Adipocyte (in vitro differentiated cells): Measurements from ENCODE around the gene CNTFR.

ENCODE experiments used
- DNase-seq: peaks from one replicate; pipeline ENCODE4 v3.0.0-alpha.2; 2015; ENCODE audit warnings: low read depth
- H3K27me3 ChIP-seq: replicated peaks from 2 replicates; pipeline ENCODE4 v1.7.0; 2013; ENCODE audit warnings: mild to moderate bottlenecking, low read length, moderate library complexity; ENCODE audit not compliant: control insufficient read depth, insufficient read depth
- H3K36me3 ChIP-seq: 2 replicates; pipeline ENCODE4 v1.7.0; 2013; ENCODE audit warnings: low read length, mild to moderate bottlenecking, moderate library complexity; ENCODE audit not compliant: control insufficient read depth, insufficient read depth, severe bottlenecking
- H3K4me1 ChIP-seq: 2 replicates; pipeline ENCODE4 v1.7.0; 2013; ENCODE audit warnings: mild to moderate bottlenecking, low read length, moderate library complexity; ENCODE audit not compliant: control insufficient read depth, insufficient read depth
- H3K4me3 ChIP-seq: 2 replicates; pipeline ENCODE4 v1.7.0; 2013; ENCODE audit warnings: mild to moderate bottlenecking, low read length, moderate library complexity
- H3K9ac ChIP-seq: 2 replicates; pipeline ENCODE4 v1.7.0; 2013; ENCODE audit warnings: mild to moderate bottlenecking, low read length, moderate library complexity
- H3K9me3 ChIP-seq: 2 replicates; pipeline ENCODE4 v1.7.0; 2013; ENCODE audit warnings: mild to moderate bottlenecking, low read length, moderate library complexity; ENCODE audit not compliant: control insufficient read depth

Gene CNTFR

DNA sequence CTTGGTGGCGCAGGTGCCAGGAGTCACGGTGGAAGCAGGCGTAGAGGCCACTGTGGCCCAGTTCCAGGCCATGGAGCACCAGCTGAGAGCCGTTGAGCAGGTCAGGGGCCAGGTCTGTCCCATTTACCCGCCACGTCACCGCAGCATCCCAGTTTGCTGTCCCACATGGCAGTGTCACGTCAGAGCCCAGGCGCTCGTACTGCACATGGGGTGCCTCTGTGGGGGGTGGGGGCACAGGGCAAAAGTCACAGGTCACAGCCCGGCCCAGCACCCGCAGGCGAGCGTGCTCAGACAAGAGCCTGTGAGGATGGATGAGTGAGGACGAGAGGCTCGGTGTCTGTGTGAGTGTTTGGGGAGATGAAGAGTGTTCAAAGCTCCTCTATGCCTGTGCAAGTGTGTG lies 24.9 kb downstream of the CNTFR start:
- H3K9me3 ChIP-seq = peaks cover 3% of the 10 kb centered on the region
- no peak overlapping the region for H3K4me3 ChIP-seq
- no peak overlapping the region for H3K9ac ChIP-seq
- peaks cover 4% of the 10 kb centered on the region for H3K36me3 ChIP-seq
- peaks cover 13% of the 10 kb centered on the region for H3K27me3 ChIP-seq
- peaks cover 11% of the 10 kb centered on the region for H3K4me1 ChIP-seq
- DNase-seq = no peak

DNA sequence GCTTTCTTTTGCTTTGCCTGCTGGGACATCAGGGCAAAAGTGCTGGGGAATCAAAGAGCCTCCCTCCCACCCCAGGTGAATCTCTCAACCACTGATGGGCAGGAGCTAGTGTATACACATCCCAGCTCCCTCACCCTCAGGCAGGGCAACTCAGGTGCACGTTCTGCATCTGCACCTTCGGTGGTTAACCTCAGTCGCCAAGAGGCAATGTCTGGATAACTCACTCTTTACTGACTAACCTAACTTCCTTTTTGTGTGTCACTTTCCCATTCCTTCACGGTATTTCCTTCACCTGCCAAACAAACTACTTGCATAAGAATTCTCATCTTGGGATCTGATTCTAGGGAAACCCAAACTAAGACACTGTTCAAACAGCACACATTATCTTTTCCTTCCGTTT lies 26.3 kb downstream of the CNTFR start:
- no peak for DNase-seq
- H3K4me1 ChIP-seq = peaks cover 16% of the 10 kb centered on the region
- no peak overlapping the region for H3K9ac ChIP-seq
- no peak overlapping the region for H3K4me3 ChIP-seq
- peaks cover 4% of the 10 kb centered on the region for H3K36me3 ChIP-seq
- H3K27me3 ChIP-seq = peaks cover 13% of the 10 kb centered on the region
- peaks cover 3% of the 10 kb centered on the region for H3K9me3 ChIP-seq

DNA sequence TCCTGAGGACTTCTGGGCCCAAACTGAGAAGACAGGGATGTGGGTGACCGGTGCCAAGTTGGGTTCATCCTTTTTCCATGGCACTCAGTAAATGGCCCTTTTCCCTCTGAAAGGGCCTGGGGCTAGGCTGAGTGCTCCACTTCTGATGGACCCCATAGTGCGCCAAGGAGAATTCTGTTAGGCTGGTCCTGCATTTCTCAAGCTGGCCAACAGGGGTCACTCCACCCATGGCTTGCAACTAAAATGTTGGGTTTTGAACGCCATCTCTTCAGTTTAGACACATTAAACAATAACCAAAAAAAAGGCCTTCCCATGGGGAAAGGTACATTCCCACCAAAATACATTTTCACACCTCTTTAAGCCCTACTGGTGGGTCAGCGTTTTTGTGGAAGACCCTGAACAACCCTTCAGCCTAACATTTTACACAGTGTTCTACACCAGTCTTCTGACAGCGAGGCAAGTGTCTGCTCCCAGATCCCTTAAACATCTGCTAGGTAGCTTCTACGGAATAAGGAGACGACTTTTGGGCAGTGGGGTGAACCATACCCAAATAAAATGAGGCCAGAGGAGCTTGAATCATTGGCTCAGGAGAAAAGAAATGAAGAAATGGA lies 27.3 kb downstream of the CNTFR start:
- Histone ChIP-seq H3K27me3 (peaks cover 8% of the 10 kb centered on the region), H3K4me3 (no peak overlapping the region), H3K4me1 (peaks cover 16% of the 10 kb centered on the region), H3K9me3 (peaks cover 3% of the 10 kb centered on the region), H3K36me3 (peaks cover 7% of the 10 kb centered on the region), H3K9ac (no peak overlapping the region)
- DNase-seq = no peak

DNA sequence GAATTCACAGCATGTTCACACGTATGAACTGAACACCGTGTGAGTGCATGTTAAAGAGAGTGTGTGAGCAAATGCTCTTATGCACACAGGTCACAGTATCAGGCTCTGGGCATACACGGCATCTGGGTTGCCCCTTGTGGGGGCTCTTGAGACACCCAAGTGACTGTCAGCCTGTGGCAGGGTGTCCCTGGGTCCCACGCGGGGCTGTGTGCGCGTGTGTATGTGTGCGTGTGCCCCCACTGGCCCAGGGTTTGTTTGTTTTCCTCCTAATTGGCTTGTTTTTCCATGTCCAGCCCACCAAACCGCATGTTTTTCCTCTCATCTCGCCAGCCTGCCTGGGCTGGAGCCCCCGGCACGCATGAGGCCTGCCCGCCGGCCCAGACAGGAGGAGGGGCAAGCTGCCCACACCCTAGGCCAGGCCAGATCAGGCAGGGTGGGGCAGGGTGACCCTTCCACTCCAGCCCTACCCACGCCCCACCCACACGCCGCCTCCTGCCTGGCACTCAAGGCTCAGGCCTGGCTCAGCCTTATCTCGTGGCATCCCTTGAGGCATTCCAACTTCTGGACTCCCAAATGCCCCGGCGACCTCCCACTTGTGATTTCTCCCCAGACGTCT lies 28.8 kb downstream of the CNTFR start:
- Histone ChIP-seq H3K9ac (no peak overlapping the region), H3K36me3 (peaks cover 7% of the 10 kb centered on the region), H3K9me3 (peaks cover 3% of the 10 kb centered on the region), H3K27me3 (no peaks in the 10 kb centered on the region), H3K4me1 (peaks cover 16% of the 10 kb centered on the region), H3K4me3 (no peak overlapping the region)
- no peak for DNase-seq

DNA sequence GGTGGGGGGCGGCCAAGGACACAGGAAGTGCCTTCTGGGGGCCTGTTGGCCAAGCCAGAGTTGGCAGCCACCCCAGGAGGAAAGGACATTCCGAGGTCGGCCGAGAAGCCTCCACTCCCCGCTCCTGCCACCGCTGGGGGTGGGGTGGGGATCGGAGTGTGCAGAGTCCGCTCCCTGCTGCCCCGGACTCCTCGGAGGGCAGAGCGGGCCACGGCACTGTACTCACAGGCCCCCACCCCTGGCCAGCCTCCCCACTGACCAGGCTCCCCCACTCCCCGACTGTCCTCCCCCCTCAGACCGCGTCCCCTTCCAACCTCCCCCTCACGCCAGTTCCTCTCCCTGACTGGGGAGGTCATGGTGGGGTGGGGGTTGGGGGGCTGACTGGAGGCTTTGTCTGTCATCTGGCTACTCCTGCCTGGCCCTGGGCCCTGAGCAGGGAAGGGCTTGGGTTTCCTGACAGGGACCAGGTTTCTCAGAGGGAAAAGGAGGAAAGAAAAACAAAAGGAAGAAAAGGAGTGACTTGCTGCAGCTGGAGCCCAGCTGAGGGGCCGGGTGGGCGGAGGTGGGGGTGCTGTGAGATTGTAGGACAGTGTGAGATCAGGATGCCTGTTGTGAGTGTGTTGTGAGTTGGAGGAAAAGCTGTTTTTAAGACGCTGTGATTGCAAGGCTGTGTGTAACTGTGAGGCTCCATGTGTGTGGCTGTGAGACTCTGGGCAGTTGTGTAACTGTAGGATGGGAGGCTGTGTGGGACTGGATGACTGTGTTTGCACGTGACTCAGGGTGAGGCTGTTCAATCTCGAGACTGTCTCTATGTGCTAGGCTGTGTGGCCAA lies 29.7 kb downstream of the CNTFR start:
- peaks cover 7% of the 10 kb centered on the region for H3K36me3 ChIP-seq
- peak; percentile 65 for DNase-seq
- H3K4me1 ChIP-seq = peaks cover 22% of the 10 kb centered on the region

DNA sequence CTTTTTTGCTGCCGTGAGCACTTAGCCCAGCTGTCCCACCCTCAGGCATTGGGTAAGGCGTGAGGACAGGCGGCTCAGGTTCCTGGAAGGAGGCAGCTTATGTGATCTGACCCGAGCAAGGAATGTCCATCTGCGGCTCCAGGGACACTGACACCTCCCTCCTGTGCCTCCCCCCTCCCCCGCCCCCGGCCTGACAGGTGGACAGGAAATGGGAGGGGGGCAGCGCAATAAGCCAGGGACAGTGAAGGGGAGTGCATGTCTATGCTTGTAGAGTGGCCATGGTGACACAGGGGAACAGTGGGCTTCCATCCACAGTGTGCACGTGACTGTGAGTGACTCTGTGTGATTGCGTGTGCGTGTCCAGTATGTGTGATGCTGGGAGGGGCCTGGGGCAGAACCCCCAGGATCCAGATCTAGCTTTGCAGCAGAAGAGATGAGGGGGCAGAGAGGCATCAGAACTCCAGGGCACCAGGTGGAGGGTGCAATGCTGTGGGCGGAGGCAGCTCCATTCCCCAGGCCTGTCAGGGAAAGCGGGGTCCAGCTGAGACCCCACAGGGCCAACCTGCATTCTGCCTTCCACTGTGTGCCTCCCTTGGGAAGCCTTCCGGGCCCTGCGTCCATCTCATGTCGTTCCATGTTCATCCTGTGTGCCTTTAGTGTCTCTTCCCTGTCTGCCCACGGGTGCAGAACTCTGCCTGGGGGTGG lies 30.5 kb downstream of the CNTFR start:
- H3K27me3 ChIP-seq = peaks cover 2% of the 10 kb centered on the region
- H3K9ac ChIP-seq = no peak overlapping the region
- H3K9me3 ChIP-seq = peaks cover 3% of the 10 kb centered on the region
- H3K4me1 ChIP-seq = peaks cover 22% of the 10 kb centered on the region
- peaks cover 7% of the 10 kb centered on the region for H3K36me3 ChIP-seq
- H3K4me3 ChIP-seq = no peak overlapping the region
- no peak for DNase-seq

More for the DNA sequence above, 29.7 kb downstream of the CNTFR start:
- peaks cover 3% of the 10 kb centered on the region for H3K9me3 ChIP-seq
- H3K27me3 ChIP-seq = peaks cover 2% of the 10 kb centered on the region
- peak overlapping the region; percentile 31 for H3K9ac ChIP-seq
- no peak overlapping the region for H3K4me3 ChIP-seq

DNA sequence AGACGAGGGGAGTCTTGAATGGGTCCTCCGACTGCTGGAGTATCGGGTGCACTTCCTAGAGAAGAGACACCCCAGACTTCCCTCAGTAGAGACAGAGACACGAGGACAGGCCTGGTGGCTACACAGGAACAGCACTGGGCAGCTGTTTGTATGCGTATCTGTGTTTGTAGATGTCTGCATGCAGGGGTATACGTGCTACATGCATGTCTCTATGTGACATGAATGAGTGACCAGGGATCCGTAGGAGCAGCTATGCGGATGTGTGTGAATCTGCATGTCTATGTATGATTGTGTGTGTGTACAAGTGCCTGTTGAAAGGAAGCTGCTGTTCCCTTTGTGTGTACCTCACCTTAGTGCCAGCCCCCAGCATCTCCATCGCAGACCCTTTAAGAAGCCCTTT lies 31.2 kb downstream of the CNTFR start:
- H3K27me3 ChIP-seq = peaks cover 2% of the 10 kb centered on the region
- no peak overlapping the region for H3K9ac ChIP-seq
- peaks cover 3% of the 10 kb centered on the region for H3K9me3 ChIP-seq
- no peak overlapping the region for H3K4me3 ChIP-seq
- H3K36me3 ChIP-seq = peaks cover 7% of the 10 kb centered on the region
- DNase-seq = no peak
- H3K4me1 ChIP-seq = peaks cover 22% of the 10 kb centered on the region

DNA sequence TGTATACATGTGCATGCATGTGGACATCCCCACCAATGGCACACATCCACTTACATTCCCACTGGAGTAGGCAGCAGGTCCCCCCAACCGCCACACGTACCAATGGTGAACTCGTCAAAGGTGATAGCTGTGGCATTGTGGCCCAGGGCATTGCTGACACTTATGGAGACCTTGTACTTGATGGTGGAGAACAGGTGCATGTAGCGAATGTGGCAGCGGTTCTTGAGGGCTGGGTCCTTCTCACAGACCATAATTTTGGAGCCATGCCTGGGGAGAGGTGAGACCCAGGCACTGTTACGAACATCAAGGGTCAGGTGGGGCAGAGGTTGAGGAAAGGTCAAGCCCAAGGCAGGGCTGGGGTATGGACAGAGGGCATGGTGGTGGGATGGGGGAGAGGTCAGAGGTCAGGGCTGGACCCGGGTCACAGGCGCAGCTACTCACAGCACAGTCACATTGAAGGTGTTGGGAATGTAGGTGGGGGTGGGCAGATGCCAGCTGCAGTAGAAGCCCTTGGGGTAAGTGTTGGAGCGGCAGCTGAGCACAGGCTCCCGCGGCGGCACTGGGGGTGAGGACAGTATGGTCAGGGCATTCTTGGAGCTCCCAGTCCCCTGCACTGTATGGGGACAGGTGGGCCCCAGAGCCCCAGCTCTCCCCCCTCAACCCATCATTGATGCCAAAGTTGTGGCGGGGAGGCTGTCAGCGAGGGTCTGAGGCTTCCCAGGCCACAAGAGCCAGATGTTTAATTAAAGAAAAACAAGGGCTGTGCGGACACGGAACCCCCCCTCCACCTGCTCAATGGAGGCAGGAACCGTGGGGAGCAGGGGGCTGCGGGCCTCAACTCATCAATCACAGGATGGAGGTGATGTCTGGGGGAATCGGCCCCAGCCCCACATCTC lies 31.9 kb downstream of the CNTFR start:
- peaks cover 7% of the 10 kb centered on the region for H3K36me3 ChIP-seq
- peaks cover 3% of the 10 kb centered on the region for H3K9me3 ChIP-seq
- peaks cover 22% of the 10 kb centered on the region for H3K4me1 ChIP-seq
- no peak for DNase-seq
- H3K9ac ChIP-seq = no peak overlapping the region
- peaks cover 7% of the 10 kb centered on the region for H3K27me3 ChIP-seq
- H3K4me3 ChIP-seq = no peak overlapping the region

DNA sequence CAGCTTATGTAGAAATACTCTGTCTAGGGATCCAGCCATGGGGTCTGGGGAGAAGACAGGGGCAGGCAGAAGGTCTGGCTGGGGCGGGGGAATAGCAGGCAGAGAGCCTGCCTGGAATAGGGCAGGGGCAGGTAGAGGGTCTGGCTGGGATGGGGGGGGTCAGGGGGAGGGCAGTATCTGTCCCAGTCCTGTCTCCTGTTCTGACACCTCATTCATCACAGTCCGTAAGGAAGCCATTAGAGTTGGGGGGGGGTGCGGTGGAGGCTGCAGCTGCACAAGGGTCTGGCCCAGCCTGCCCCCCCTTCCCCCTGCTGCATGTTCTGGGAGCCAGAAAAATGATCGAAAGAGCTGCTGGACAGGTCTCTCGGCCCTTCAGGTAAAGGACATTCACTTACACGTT lies 32.6 kb downstream of the CNTFR start:
- Histone ChIP-seq H3K9ac (no peak overlapping the region), H3K4me1 (peaks cover 22% of the 10 kb centered on the region), H3K9me3 (no peaks in the 10 kb centered on the region), H3K36me3 (peaks cover 3% of the 10 kb centered on the region), H3K27me3 (peaks cover 7% of the 10 kb centered on the region), H3K4me3 (no peak overlapping the region)
- no peak for DNase-seq

DNA sequence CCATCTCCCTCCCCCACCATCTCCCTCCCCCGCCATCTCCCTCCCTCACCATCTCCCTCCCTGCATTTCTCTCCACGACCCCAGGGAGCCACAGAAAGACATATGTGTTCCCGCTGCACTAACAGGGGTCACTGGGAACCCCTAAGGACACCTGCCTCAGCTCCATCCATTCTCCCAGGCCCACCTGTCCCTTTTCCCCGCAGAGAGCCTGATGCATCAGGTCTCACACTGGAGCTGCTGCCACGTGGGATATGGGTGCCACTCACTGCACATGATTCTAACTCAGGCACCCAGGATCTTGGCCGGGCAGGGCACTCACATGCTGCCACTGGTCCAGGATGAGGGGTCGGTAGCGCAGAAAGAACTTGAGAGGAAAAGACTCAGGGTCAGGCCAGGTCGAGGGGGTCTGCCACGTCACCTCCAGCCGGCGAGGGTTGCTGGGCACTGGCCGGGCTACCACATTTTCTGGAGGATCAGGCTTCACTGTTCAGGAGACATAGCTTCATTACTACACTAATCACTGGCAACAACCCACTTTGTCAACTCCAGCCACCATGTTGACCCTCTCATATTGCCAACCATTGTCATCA lies 33.5 kb downstream of the CNTFR start:
- Histone ChIP-seq H3K27me3 (peaks cover 7% of the 10 kb centered on the region), H3K9me3 (no peaks in the 10 kb centered on the region), H3K4me3 (no peak overlapping the region), H3K4me1 (peaks cover 22% of the 10 kb centered on the region), H3K36me3 (peaks cover 3% of the 10 kb centered on the region), H3K9ac (no peak overlapping the region)
- DNase-seq = no peak
